Gastroesophageal sphincter (tissue), 3 donors: ENCODE measurements around the gene LAMA4.

Source experiments
- CTCF ChIP-seq, 4 experiments: fragments of 200-600 bp in 2 of 4; fragments of 450-650 bp in 2 of 4; sonication (generic) in 1 of 4; IDR thresholded peaks; one replicate each; pipeline ENCODE4 v1.5.1; 2017 to 2019; ENCODE audit warnings: antibody characterized with exemption in 4 of 4, mild to moderate bottlenecking in 2 of 4, moderate library complexity in 2 of 4
- EP300 ChIP-seq: sonication (generic); formaldehyde crosslinking; IDR thresholded peaks from one replicate; pipeline ENCODE4 v1.6.1; 2017; ENCODE audit warnings: antibody characterized with exemption, mild to moderate bottlenecking
- POLR2A ChIP-seq, 2 donors: fragments of 450-650 bp; IDR thresholded peaks; one replicate each; pipeline ENCODE4 v1.6.1; 2017; ENCODE audit warnings: antibody characterized with exemption in 2 of 2, mild to moderate bottlenecking in 2 of 2, moderate library complexity in 1 of 2
- POLR2AphosphoS5 ChIP-seq: sonication (generic); formaldehyde crosslinking; IDR thresholded peaks from one replicate; pipeline ENCODE4 v1.6.1; 2017; ENCODE audit warnings: antibody characterized with exemption

DNA sequence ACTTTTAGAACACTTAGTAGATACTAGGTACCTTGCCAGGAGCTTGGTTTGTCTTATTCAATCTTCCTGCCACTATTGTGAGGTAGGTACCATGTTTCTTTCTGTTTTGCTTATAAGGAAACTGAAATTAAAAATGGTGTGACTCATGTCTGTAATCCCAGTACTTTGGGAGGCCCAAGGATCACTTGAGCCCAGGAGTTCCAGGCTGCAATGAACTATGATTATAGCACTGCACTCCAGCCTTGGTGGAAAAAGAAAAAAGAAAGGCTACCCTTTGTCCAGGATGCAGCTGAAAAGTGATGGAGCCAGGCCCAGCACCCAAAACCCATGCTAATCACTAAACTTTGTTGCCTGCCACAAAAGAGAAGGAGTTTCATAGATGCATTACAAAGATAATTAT is 34.1 kb upstream of the LAMA4 start:
- TF ChIP-seq POLR2A (IDR thresholded peaks at IDR 0.05) (no peak), CTCF (IDR thresholded peaks at IDR 0.05) (no peak), POLR2AphosphoS5 (no peak), EP300 (no peak)
